A549 (cell line): ENCODE measurements around the gene CACNA1C.

Source experiments
- CEBPB ChIP-seq, 2 experiments: fragments of >200 bp in 1 of 2; sonication (Bioruptor Twin) in 1 of 2; formaldehyde crosslinking in 1 of 2; IDR thresholded peaks; 2 replicates each; pipeline ENCODE4 v1.6.1; 2012 to 2016
- CHD2 ChIP-seq: fragments of 150-350 bp; IDR thresholded peaks from 2 replicates; pipeline ENCODE4 v1.6.1; 2014; ENCODE audit warnings: low read length; ENCODE audit not compliant: partially characterized antibody
- CTCF ChIP-seq: fragments of >200 bp; sonication (Bioruptor Twin); formaldehyde crosslinking; IDR thresholded peaks from 3 replicates; pipeline ENCODE4 v1.5.1; 2016
- ELK1 ChIP-seq: fragments of 150-350 bp; IDR thresholded peaks from 2 replicates; pipeline ENCODE4 v1.6.1; 2014; ENCODE audit warnings: low read depth, mild to moderate bottlenecking, low read length
- EP300 ChIP-seq, 2 experiments: fragments of >200 bp; sonication (Bioruptor Twin); formaldehyde crosslinking; IDR thresholded peaks; 2 replicates in 1 of 2; 3 replicates in 1 of 2; pipeline ENCODE4 v1.6.1; 2016 to 2017
- JUNB ChIP-seq: fragments of >200 bp; sonication (Bioruptor Twin); formaldehyde crosslinking; IDR thresholded peaks from 2 replicates; pipeline ENCODE4 v1.6.1; 2016
- POLR2A ChIP-seq: IDR thresholded peaks from 2 replicates; pipeline ENCODE4 v1.6.1; 2012; ENCODE audit warnings: mild to moderate bottlenecking, low read length
- RAD21 ChIP-seq, 2 experiments: fragments of >200 bp in 1 of 2; sonication (Bioruptor Twin) in 1 of 2; formaldehyde crosslinking in 1 of 2; IDR thresholded peaks in 1 of 2; conservative IDR thresholded peaks in 1 of 2; 2 replicates in 1 of 2; 3 replicates in 1 of 2; pipeline ENCODE4 v1.6.1; 2012 to 2018; ENCODE audit warnings: inconsistent platforms in 1 of 2
- RARB ChIP-seq: fragments of 250-450 bp; sonication (Bioruptor Pico); IDR thresholded peaks from 2 replicates; pipeline ENCODE4 v1.8.0; 2021; ENCODE audit warnings: mild to moderate bottlenecking, moderate library complexity
- RFX5 ChIP-seq: fragments of 450-650 bp; IDR thresholded peaks from 2 replicates; pipeline ENCODE4 v1.7.1; 2014; ENCODE audit warnings: antibody characterized with exemption, mild to moderate bottlenecking, moderate library complexity
- RNF2 ChIP-seq: fragments of 200-600 bp; sonication (generic); IDR thresholded peaks from 2 replicates; pipeline ENCODE4 v1.6.1; 2016; ENCODE audit warnings: low read depth, mild to moderate bottlenecking, antibody characterized with exemption, moderate library complexity, borderline replicate concordance

GRCh38 chr12:2318286-2318685, 265.5 kb downstream of the CACNA1C start:
- TF ChIP-seq CTCF (no peak), JUNB (no peak), RFX5 (no peak), POLR2A (no peak), CHD2 (no peak), CEBPB (IDR thresholded peaks at IDR 0.05) (no peak), RNF2 (no peak), EP300 (IDR thresholded peaks at IDR 0.05) (no peak), RARB (no peak), RAD21 (conservative IDR thresholded peaks at IDR 0.05 in 1 of 2, IDR thresholded peaks at IDR 0.05 in 1 of 2) (no peak), ELK1 (no peak)
